GM19035 (cell line): ENCODE measurements around the gene POPDC2.

Source experiments
- ATAC-seq: cut with Tn5 transposase; IDR thresholded peaks from one replicate; pipeline ENCODE4 v1.9.1; 2021; ENCODE audit not compliant: unreplicated experiment

The POPDC2 gene

GRCh38 chr3:119672776-119673175 is 12.4 kb upstream of the POPDC2 start:
- ATAC-seq = no peak

DNA sequence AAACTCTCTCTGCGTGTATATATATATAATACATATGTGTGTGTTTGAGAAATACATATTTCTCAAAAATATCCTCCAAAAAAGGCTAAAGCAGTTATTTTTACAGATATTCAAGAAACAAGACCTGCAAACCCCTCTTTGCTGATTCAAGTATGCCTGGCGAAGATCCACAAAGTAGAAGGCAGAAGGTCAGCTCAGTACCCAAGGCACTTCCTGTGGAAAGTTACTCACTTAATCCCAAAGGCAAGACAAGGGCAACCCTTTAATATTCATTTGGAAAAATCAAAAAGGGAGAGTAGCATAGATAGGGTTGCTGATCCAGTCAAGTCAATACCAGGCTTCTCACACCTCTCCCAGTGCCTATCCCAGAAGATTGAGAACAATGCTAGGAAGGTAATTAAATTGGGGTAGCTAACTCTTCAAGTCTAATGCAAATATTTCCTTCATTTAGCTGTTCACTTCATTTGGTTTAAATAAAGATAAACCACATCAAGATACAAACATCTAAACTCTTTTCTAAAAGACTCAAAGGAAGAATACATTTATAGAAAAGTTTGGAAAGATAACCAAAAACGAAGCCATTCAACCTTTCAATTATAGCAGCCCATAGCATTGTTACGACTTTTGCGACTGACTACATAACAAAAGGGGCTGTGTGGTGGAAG is 9.6 kb upstream of the POPDC2 start:
- no peak for ATAC-seq

DNA sequence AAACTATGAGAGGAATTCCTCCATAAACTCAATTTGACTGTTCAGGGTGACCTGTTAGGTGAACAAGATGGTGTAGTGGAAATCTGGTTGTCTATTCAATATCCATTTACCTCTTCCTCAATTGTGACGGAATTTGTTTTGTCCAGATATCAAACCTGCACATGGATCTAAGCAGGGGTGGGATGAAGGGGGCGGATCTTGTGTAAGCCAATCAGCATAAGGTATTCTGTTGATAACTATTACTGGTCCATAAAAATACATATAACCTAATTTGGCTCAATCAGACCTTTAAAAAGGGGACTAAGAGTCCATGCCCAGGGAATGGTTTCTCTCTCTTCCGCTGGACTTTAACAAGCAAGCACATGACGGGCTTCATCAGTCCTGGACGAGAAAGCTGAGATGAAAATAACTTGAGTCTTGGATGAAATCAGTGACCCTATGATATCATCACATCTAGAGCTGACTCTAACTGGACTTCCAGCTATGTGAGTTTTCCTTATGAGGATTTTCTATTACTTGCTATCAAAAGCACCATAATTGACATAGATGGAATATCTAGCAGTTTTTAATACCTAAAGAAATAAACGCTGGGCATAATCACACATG is 5.7 kb upstream of the POPDC2 start:
- no peak for ATAC-seq

GRCh38 chr3:119664850-119665379 is 4.5 kb upstream of the POPDC2 start:
- no peak for ATAC-seq

DNA sequence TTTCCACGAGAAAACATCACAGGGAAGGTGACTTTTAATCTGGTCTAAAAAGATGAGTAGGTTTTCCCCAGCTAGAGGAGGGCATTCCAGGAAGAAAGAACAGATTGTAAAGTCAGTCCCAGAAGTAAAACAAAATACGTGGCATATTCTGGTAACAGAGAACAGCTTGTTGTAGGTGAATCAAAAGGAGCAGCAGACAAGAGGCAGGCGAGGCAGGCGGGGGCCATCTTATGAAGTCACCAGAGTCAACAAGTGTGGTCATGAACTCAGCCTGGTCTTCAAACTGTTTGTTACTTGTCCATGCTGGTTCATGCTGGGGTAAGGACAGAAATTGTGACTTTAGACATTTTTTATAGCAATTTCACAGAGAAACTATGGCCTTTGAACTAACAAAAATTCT is 4.0 kb upstream of the POPDC2 start:
- ATAC-seq = no peak

DNA sequence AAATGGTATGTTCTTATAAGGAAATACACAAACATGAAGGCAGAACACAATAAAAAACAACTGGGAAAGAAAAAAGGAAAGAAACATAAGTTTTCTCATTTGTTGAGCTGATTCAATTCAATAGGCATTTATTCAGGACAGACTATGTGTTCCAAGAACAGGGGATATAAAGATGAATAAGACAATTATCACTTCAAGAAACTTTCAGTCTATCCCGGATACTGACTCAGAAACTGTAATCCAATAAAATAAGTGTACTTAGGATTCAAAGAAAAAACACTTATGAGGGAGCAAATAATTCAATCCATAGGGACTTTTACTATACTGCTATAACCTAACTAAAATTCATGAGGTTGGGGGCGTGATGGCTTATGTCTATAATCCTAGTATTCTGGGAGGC is 3.5 kb upstream of the POPDC2 start:
- no peak for ATAC-seq

GRCh38 chr3:119662604-119663373 is 2.4 kb upstream of the POPDC2 start:
- ATAC-seq = no peak

DNA sequence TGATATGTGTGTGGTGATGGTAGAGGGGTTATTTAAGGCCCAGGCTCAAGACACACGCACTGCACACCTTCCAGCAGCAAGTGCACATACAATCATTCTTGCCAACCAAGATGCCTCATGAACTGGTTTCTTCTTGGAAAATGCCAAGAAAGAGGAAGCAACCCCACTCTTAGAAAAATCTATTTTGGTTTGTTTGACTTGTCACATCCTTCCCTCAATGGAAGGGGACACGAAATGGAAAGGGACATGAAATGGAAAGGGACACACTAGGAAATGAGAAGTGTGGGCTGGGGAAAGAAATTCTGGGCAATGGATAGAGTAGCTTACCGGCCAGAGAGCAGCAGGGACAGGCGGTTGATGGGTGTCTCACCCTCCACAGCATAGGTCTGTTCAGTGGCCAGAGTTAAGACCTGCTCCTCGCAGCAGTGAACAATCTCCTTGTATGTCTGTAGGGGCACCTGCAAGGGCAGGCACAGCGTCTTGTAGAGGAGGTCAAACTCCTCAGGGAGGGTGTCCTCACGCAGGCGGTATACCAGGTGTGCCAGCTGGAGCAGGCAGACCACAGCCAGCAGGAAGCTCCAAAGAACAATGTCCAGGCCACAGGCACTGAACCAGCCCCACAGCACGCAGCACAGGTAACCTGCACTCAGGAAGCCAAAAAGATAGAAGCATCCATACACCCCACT is 640 bp downstream of the POPDC2 start:
- ATAC-seq = no peak

DNA sequence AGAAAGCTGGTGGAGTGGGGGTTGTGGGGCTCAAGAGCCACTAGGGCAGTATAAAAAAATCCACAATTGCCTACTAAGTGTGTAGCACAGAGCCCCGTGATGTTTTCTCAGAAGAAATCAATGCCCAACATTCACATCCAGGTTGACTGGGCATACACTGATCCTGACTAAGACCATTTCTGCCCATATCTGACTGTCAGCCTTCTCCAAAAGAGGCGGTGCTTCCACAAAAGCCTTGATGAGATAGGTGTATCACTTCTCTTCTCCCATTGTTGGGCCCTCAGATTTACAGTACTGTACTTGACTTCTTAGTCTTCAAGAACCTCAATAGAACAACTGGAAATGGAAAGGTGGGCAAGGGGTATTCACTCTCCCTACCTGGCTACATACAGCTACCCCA is 1.4 kb downstream of the POPDC2 start:
- no peak for ATAC-seq

- ATAC-seq = no peak
Observed at GRCh38 chr3:119657887-119658702, 2.3 kb downstream of the POPDC2 start.

DNA sequence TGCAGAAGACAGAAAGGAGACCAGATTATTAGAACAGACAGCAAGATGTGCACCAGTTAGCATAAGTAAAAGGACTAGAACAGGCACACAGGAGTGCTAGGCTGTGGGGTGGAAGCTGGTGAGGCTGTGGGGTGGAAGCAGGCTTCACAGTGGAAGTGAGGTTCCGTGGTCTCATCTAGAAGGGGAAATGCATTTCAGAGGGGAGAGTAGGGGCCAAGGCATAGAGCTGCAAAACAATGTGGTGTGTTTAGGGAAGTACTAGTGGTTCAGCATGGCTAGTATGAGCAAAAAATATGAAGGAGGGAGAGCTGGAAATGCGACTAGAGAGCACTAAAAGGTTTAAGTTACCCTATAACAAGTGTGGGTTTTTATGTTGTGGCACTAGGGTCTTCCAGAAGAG is 6.5 kb downstream of the POPDC2 start:
- ATAC-seq = no peak

DNA sequence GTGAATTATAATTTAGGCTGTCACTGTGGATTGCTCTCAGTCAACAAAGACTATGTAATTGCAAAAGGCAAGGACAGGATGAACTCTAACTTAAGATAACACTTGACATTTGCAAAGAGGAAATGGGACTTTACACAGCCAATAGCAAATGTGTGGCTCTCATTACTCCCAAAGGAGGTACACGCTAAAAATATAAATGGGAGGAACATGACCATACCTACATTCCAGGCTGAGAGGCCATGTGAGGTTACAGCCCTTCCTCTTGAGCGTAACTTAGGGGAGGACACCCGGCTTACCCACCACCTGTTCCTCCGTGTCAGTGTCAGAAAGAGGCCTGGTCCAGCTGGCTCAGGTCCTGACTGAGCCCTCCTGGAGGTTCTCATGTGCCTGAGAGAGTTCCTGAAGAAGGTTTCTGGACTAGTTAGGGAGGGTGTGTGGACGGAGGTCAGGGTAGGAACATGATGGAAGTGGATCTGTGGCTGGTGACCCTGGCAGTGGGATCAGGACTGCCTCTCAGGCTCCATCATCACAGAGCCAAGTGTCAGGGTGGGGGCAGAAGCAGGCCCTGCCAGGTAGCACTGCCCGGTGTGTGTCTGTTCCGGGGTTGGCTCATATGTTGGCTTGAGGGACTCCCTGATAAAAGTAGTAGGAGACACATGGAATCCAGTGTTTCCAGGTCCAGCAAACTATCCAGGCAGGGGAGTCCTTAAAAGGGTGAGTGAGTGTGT is 7.9 kb downstream of the POPDC2 start:
- no peak for ATAC-seq

- ATAC-seq = no peak
Observed at GRCh38 chr3:119649761-119650160, 10.6 kb downstream of the POPDC2 start.

- ATAC-seq = no peak
Observed at GRCh38 chr3:119647843-119648575, 12.4 kb downstream of the POPDC2 start.

GRCh38 chr3:119647171-119647570 is 13.2 kb downstream of the POPDC2 start:
- ATAC-seq = no peak

GRCh38 chr3:119645813-119646212 is 14.6 kb downstream of the POPDC2 start:
- no peak for ATAC-seq

DNA sequence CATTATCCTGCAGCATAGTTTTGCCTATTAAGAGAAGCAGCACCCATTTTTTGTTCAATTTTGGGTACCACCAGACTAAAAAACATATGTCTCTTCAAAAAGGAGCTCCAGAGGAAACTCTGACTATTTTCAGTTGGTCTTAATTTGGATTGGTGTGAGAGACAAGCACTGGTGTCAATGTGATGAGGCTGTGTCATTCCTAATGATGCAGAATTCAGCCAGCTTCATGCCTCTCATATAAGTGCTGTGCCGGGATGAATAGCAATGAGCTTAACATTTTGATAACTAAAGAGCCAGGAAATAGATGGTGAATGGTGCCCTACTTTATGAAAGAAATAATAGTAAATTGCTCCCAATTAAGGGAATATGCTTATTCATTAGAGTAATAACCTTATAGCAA is 15.9 kb downstream of the POPDC2 start:
- no peak for ATAC-seq

DNA sequence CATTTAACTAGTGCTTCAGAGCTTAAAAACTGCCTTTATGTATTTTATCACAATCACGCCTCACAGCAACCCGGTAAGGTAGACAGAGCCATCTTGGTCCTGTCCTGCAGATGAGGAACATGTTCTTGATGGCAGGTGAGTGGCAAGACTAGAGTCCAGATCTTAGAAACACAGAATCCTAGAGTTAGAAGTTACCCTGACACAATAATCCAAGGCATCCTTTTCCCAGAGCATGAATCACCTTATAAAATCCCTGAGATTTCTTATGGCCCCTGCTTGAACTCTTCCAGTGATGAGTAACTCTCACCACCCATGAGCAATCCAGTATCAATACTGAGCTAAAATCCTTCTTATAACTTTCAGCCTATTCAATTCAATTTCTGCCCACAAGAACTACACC is 16.9 kb downstream of the POPDC2 start:
- no peak for ATAC-seq

DNA sequence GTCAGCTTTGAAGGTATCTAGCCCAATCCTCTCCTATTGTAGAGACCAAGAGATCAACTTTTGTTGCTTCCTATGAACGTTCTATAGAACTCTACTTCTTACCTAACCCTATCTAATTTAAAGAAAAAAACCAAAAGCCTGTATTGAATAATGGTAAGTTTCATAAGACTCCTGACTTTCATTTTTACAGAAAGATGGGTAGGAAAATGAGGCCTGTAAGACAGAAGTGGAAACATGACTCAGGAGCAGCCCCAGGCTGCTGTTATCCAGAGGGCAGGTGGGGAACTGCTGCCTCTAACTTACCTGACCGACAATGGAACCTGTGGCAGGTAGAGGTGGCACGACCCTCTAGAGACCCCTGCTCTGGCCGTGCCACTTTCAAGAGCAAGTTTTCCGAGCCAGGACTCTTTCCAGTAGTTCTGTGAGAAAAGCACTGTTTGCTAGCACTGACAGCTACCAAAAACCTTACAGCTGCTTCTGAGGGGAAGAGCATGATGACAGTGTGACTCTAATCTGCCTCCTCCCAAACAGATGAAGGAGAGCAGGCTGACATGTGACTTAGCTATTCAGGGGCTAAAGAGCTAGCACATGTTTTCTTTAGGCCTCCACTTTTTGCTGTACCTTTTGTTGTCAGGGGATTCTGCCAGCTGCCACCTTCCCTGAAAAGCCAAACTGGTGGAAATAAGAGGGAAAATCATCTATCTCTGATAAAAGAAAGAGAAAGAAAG is 17.5 kb downstream of the POPDC2 start:
- ATAC-seq = no peak
